Hepatocyte (in vitro differentiated cells): Measurements from ENCODE around the gene IRX4. TPM values are rescaled to one million over a fixed set of nuclear protein-coding genes. Genes with fewer than 3 reads are reported as not detected.

Source experiments
- DNase-seq: peaks from one replicate; pipeline ENCODE4 v3.0.0-alpha.2; 2016; ENCODE audit warnings: low spot score
- H2AFZ ChIP-seq: fragments of 200-600 bp; sonication (generic); 2 replicates; pipeline ENCODE4 v1.6.0; 2016; ENCODE audit warnings: antibody characterized with exemption, mild to moderate bottlenecking
- H3K27ac ChIP-seq: fragments of 200-600 bp; sonication (generic); 2 replicates; pipeline ENCODE4 v1.5.1; 2016; ENCODE audit warnings: mild to moderate bottlenecking
- H3K27me3 ChIP-seq: fragments of 200-600 bp; sonication (generic); 2 replicates; pipeline ENCODE4 v1.6.1; 2016
- H3K36me3 ChIP-seq: fragments of 200-600 bp; sonication (generic); replicated peaks from 2 replicates; pipeline ENCODE4 v1.5.1; 2016; ENCODE audit warnings: low read depth; ENCODE audit not compliant: insufficient read depth
- H3K4me1 ChIP-seq: fragments of 200-600 bp; sonication (generic); 2 replicates; pipeline ENCODE4 v1.5.1; 2016; ENCODE audit warnings: mild to moderate bottlenecking, moderate library complexity; ENCODE audit not compliant: insufficient read depth
- H3K4me2 ChIP-seq: fragments of 200-600 bp; sonication (generic); 2 replicates; pipeline ENCODE4 v1.6.0; 2016
- H3K4me3 ChIP-seq: fragments of 200-600 bp; sonication (generic); 2 replicates; pipeline ENCODE4 v1.5.1; 2016; ENCODE audit warnings: mild to moderate bottlenecking
- H3K79me2 ChIP-seq: fragments of 200-600 bp; sonication (generic); 2 replicates; pipeline ENCODE4 v1.6.0; 2017; ENCODE audit warnings: mild to moderate bottlenecking
- H3K9me2 ChIP-seq: fragments of 200-600 bp; sonication (generic); replicated peaks from 2 replicates; pipeline ENCODE4 v1.6.0; 2017; ENCODE audit warnings: mild to moderate bottlenecking; ENCODE audit not compliant: insufficient read depth
- H3K9me3 ChIP-seq: fragments of 200-600 bp; sonication (generic); 2 replicates; pipeline ENCODE4 v1.5.1; 2016; ENCODE audit warnings: low read depth, mild to moderate bottlenecking
- H4K20me1 ChIP-seq: fragments of 200-600 bp; sonication (generic); 2 replicates; pipeline ENCODE4 v1.6.0; 2016; ENCODE audit warnings: mild to moderate bottlenecking; ENCODE audit not compliant: insufficient read depth, poor library complexity, severe bottlenecking
- CTCF ChIP-seq: fragments of 200-600 bp; sonication (generic); IDR thresholded peaks from 2 replicates; pipeline ENCODE4 v1.5.1; 2016; ENCODE audit warnings: antibody characterized with exemption, mild to moderate bottlenecking; ENCODE audit not compliant: poor library complexity
- EZH2 ChIP-seq: fragments of 200-600 bp; sonication (generic); IDR thresholded peaks from 2 replicates; pipeline ENCODE4 v1.6.1; 2016; ENCODE audit warnings: antibody characterized with exemption, mild to moderate bottlenecking, borderline replicate concordance
- EZH2phosphoT487 ChIP-seq: fragments of 200-600 bp; sonication (generic); IDR thresholded peaks from one replicate; pipeline ENCODE4 v1.6.1; 2018; ENCODE audit warnings: antibody characterized with exemption, mild to moderate bottlenecking, low read depth, moderate library complexity; ENCODE audit not compliant: unreplicated experiment, severe bottlenecking
- WGBS: methylation state at CpG from one replicate; pipeline ENCODE4 v1.1.6; 2016; ENCODE audit warnings: low lambda C conversion rate; ENCODE audit errors: missing lambda C conversion rate; 5-methylcytosine and 5-hydroxymethylcytosine counted together
- polyA plus RNA-seq: library from polyadenylated mRNA; unstranded; fragments of >200 nt; fragmentation: Nextera tagmentation; extraction: Ambion mirVana; gene quantifications from 2 replicates; pipeline ENCODE4 v1.2.1, GENCODE V29; 2016
- total RNA-seq: library from RNA; depleted of rRNA; stranded (reverse); fragments of >200 nt; gene quantifications from 2 replicates; pipeline ENCODE4 v1.2.3, GENCODE V29; 2014

Gene IRX4
- total and polyA plus RNA-seq, 2 experiments from 2014 or later: not detected

- 88% methylated on average over 10 of the region's 10 CpGs for WGBS
- Histone ChIP-seq H3K9me2 (no peaks in the 10 kb centered on the region), H3K79me2 (no peaks in the 10 kb centered on the region), H2AFZ (no peak overlapping the region), H3K4me2 (no peak overlapping the region), H3K27ac (no peak overlapping the region), H4K20me1 (no peaks in the 10 kb centered on the region), H3K27me3 (peaks cover 11% of the 10 kb centered on the region), H3K4me3 (no peak overlapping the region), H3K4me1 (no peaks in the 10 kb centered on the region), H3K9me3 (no peaks in the 10 kb centered on the region), H3K36me3 (no peaks in the 10 kb centered on the region)
- DNase-seq: no peak
- TF ChIP-seq EZH2 (no peak), CTCF (no peak), EZH2phosphoT487 (no peak)
Observed at GRCh38 chr5:1859099-1859498, 23.6 kb downstream of the IRX4 start.

- peaks cover 17% of the 10 kb centered on the region for H3K27me3 ChIP-seq
- TF ChIP-seq CTCF (no peak), EZH2phosphoT487 (no peak), EZH2 (no peak)
Observed at GRCh38 chr5:1858436-1858835, 24.3 kb downstream of the IRX4 start.

GRCh38 chr5:1857256-1857600 lies 25.5 kb downstream of the IRX4 start:
- Histone ChIP-seq H3K9me2 (no peaks in the 10 kb centered on the region), H2AFZ (no peak overlapping the region), H3K4me3 (no peak overlapping the region), H3K27ac (no peak overlapping the region), H3K36me3 (no peaks in the 10 kb centered on the region), H3K4me1 (no peaks in the 10 kb centered on the region), H3K4me2 (no peak overlapping the region), H3K79me2 (no peaks in the 10 kb centered on the region), H4K20me1 (no peaks in the 10 kb centered on the region), H3K9me3 (no peaks in the 10 kb centered on the region), H3K27me3 (peaks cover 25% of the 10 kb centered on the region)
- 95% methylated on average over 31 of the region's 32 CpGs for WGBS
- no peak for DNase-seq
- TF ChIP-seq EZH2phosphoT487 (no peak), CTCF (no peak), EZH2 (no peak)

More at GRCh38 chr5:1858436-1858835, 24.3 kb downstream of the IRX4 start:
- Histone ChIP-seq H3K9me3 (no peaks in the 10 kb centered on the region), H2AFZ (no peak overlapping the region), H3K27ac (no peak overlapping the region), H4K20me1 (no peaks in the 10 kb centered on the region), H3K9me2 (no peaks in the 10 kb centered on the region), H3K4me3 (no peak overlapping the region), H3K4me1 (no peaks in the 10 kb centered on the region), H3K4me2 (no peak overlapping the region), H3K79me2 (no peaks in the 10 kb centered on the region), H3K36me3 (no peaks in the 10 kb centered on the region)
- WGBS: 96% methylated on average over 13 of the region's 16 CpGs
- DNase-seq: no peak
